SK-N-SH (cell line): ENCODE results near the gene PIP4K2B.

ENCODE experiments used
- CTCF ChIP-seq: fragments of 200-600 bp; sonication (generic); IDR thresholded peaks from 2 replicates; pipeline ENCODE4 v1.6.1; 2017; ENCODE audit warnings: antibody characterized with exemption, mild to moderate bottlenecking, moderate library complexity
- EP300 ChIP-seq, 2 experiments: IDR thresholded peaks; 2 replicates each; pipeline versions ENCODE4 v1.4.0 to v1.6.1; 2012; ENCODE audit warnings: borderline replicate concordance in 1 of 2, low read depth in 1 of 2, low read length in 1 of 2
- EZH2phosphoT487 ChIP-seq: fragments of 200-600 bp; sonication (generic); IDR thresholded peaks from 2 replicates; pipeline ENCODE4 v1.6.1; 2017; ENCODE audit warnings: low read depth, mixed run types, mild to moderate bottlenecking, antibody characterized with exemption, moderate library complexity, borderline replicate concordance
- FOXM1 ChIP-seq: IDR thresholded peaks from 2 replicates; pipeline ENCODE4 v1.4.0; 2012; ENCODE audit warnings: low read depth, mild to moderate bottlenecking
- MEF2A ChIP-seq: IDR thresholded peaks from 2 replicates; pipeline ENCODE4 v1.4.0; 2012; ENCODE audit warnings: low read depth, borderline replicate concordance
- PBX3 ChIP-seq: IDR thresholded peaks from 2 replicates; pipeline ENCODE4; 2012
- POLR2AphosphoS5 ChIP-seq: IDR thresholded peaks from 2 replicates; pipeline ENCODE4 v1.6.1; 2012; ENCODE audit warnings: low read depth, low read length
- RAD21 ChIP-seq: IDR thresholded peaks from 2 replicates; pipeline ENCODE4 v1.6.1; 2012; ENCODE audit warnings: mild to moderate bottlenecking, low read length

- no peak for TF ChIP-seq FOXM1
- no peak for TF ChIP-seq PBX3
- no peak for TF ChIP-seq CTCF
- TF ChIP-seq POLR2AphosphoS5: no peak
- TF ChIP-seq MEF2A: no peak
- TF ChIP-seq RAD21: no peak
- TF ChIP-seq EZH2phosphoT487: no peak
- no peak for TF ChIP-seq EP300 (IDR thresholded peaks at IDR 0.05; ENCODE audit: borderline replicate concordance in 1 of 2, low read depth in 1 of 2, low read length in 1 of 2)
These were observed 16.1 kb downstream of the PIP4K2B start for GRCh38 chr17:38783227-38783626.
